HG03139 (cell line): Measurements from ENCODE around the gene LAMP5.

Experiments
- ATAC-seq: cut with Tn5 transposase; IDR thresholded peaks from one replicate; pipeline ENCODE4 v1.9.1; 2021; ENCODE audit not compliant: unreplicated experiment

Gene LAMP5, protein sequence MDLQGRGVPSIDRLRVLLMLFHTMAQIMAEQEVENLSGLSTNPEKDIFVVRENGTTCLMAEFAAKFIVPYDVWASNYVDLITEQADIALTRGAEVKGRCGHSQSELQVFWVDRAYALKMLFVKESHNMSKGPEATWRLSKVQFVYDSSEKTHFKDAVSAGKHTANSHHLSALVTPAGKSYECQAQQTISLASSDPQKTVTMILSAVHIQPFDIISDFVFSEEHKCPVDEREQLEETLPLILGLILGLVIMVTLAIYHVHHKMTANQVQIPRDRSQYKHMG

DNA sequence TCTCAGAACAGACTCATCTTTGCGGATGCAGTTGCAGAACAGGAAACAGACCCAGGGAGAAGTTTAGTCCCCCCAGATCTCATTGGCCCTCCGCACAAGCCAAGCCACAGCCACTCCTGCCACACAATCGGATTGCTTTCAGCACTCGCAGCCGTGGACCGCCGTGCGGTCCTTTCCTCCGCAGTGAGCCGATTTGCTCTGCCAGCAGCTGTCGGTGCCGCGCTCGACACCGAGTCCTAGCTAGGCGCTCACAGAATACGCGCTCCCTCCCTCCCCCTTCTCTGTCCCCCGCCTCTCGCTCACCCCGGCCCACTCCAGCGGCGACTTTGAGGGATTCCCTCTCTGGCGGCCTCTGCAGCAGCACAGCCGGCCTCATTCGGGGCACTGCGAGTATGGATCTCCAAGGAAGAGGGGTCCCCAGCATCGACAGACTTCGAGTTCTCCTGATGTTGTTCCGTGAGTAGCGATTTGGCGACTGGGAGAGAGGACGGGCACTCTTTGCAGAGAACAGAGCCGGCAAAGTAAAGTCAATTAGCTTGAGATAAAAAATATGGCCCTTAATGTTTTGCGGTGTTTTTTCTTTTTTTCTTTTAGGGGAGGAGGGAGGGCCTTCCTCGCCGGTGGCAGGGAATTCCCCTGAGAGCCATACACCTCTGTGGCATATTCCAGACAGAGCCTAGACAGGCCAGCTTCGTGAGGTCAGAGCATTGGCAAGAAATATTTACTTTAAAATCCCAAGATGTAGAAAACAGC lies at the start of gene LAMP5:
Gene LAMP5 (plus strand): TSS at position 130 of the 753 bp plus-strand sequence. CDS start 263 bp downstream, at position 393.
- ATAC-seq, result no peak

GRCh38 chr20:9467995-9468394 lies 46.4 kb upstream of the LAMP5 start:
- no peak for ATAC-seq

DNA sequence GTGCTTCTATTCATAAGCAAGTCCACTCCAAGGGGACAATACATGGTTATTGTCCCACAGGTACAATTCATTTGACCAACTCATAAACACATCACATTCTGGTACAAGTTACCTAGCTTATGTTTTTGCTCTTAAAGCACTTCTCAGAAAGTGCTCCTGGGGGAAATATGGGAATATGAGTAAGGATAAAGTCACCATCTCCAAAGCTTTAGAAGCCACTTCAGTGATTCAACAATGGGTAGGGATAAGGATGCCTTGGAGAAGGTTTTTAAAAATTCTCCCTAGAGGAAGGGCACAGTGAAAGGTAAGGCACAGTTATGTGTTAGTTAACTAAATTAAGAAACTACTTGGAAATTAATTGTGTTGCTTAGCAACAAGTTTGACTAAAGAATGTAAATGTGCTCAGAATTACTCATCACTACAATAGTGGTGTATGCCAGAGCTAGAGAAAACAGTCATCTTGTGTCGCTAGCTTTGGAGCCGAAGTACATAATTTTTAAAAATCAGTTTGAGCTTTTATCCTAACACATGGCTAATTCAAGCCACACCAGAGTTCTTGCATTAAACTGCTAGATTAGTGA lies 39.5 kb upstream of the LAMP5 start:
- no peak for ATAC-seq

GRCh38 chr20:9475456-9475855 lies 38.9 kb upstream of the LAMP5 start:
- no peak for ATAC-seq

DNA sequence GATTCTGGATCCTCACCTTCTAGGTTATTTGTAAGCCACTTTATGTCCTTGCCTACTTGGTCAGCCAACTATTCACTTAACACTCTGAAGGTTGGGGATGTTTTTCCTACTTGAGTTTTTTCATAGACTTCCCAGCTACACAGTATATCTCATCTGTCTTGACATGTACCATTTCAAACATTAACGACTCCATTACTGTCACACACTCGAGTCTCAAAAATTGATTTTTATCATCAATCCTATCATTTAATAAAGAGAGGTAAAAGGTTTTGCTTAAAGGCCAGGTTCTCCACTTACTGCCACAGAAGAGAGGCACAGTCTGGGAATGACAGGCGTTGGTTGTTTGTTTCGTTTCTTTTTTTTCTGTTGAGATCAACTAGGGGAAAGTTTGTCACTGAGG lies 38.2 kb upstream of the LAMP5 start:
- ATAC-seq, result no peak

GRCh38 chr20:9476637-9477036 lies 37.8 kb upstream of the LAMP5 start:
- no peak for ATAC-seq

DNA sequence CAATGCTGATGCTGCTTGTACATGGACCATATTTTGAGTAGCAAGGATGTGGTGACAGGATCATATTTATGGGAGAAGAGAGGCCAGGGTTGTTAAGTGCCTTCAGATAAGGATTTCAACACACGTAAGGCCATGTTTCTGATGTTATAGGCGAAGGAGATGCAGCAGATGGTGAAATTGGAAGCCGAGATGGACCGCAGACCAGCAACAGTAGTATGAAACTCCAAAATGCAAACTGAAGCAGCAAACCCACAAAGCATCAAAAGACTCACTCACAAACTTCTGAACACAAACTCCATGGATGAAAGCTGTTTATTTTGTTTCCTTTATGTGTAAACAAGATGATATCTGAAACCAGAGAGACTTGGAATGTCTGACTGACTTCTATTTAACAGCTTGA lies 35.6 kb upstream of the LAMP5 start:
- ATAC-seq, result no peak

GRCh38 chr20:9480066-9480465 lies 34.3 kb upstream of the LAMP5 start:
- no peak for ATAC-seq

GRCh38 chr20:9482180-9482579 lies 32.2 kb upstream of the LAMP5 start:
- ATAC-seq, result no peak

DNA sequence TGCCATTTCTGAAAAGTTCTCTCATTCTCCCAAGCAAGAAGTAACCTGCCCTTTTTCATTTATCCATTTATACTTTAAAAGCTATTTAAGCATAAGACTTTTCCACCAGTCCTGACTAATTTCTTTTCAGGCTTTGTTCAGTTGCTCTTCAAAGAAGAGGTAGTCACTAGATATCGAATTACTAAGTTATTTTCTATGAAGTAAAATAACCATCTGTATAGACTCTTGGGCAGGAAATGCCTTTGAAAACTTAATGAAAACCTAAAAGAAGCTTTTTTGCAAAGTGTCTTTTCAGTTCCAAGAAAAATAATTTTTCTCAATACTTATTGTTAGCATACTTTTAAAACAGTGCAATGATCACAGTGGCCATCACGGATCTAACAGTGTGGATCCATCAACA lies 31.3 kb upstream of the LAMP5 start:
- no peak for ATAC-seq

DNA sequence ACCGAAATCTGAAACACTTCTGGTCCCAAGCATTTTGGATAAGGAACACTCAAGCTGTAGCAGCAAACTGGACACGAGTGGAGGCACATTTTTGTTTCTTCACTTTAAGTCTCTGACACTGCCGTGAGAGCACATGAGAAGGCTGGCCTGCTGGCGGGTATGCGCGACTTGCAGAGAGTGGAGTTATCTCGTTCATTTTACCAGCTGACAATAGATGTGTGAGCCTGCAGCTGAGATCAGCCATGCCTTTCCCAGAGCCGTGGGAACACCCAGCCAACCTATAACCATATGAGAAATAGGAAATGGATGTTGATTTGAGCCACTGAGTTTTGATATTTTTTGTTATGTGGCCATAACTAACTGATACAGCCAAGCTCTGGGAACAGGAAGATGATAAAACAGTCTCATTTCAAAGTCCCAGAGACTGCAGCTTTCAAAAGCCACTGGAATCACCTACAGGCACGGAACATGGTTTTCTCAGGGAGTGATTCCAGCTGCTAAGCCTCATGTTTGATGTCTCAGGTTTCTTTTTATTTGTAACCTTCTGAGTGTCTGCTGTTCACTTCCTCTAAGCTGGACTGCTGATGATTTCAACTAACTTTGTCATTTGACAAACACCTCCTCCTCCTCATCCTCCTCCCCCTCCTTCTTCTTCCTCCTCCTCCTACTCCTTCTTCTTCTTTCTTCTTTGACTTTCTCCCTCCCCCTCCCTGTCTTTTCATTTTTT lies 28.6 kb upstream of the LAMP5 start:
- ATAC-seq, result no peak

- no peak for ATAC-seq
These were observed 27.2 kb upstream of the LAMP5 start for GRCh38 chr20:9487231-9487630.

DNA sequence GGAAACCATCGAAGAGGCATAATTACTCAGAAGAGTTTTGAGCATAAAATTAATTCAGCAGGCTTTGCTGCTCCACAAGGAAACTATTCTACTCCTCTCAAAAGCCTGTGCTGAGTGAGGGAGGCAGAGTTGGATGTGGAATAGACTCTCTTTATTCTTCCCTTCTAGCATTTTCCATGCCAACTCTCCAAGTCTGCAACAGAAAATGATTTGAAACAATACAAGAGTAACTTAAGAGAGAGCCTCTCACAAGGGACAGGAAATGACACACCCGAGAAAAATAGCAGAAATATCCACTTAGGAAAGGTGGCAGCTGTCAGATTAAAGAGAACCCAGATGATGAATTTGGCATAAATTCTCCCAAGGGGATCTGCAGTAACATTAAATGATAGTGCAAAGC lies 26.3 kb upstream of the LAMP5 start:
- ATAC-seq, result no peak

GRCh38 chr20:9490161-9490560 lies 24.2 kb upstream of the LAMP5 start:
- no peak for ATAC-seq

GRCh38 chr20:9490631-9491030 lies 23.8 kb upstream of the LAMP5 start:
- no peak for ATAC-seq

- no peak for ATAC-seq
These were observed 23.1 kb upstream of the LAMP5 start for GRCh38 chr20:9491324-9491723.

DNA sequence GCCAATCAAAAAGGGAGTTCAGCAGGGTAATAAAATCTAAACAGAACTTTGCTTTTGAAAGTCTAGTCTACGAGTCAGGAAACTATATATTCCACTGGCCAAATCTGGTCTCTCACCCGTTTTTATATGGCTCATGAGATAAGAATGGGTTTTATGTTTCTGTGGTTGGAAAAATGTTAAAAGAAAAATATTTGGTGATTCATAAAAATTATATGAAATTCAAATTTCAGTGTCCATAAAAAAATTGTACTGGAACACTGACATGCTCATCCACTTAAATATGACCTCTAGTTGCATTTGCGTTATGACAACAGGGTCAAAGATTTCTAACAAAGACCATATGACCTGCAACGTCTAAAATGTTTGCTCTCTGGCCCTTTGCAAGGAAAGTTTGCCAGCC lies 22.3 kb upstream of the LAMP5 start:
- no peak for ATAC-seq

DNA sequence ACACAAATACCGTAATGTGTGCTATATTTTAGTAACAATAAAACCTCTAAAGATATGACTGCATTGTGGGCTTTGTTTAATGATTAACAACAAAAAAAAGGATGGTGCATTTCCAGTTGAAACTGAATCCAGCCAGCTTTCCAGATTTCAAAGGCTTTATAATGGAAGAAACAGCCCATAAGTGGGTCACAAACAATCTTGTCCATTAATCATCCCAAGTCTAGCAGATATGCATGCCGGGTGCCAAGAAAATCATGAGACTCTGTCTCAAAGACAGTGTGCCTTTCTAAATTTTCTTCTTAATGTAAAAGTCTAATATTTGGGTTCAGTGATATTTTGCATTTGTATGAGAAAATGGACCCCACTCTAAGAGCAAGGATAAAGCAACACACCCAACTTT lies 20.6 kb upstream of the LAMP5 start:
- ATAC-seq, result no peak

GRCh38 chr20:9495701-9496100 lies 18.7 kb upstream of the LAMP5 start:
- ATAC-seq, result no peak

- ATAC-seq, result no peak
These were observed 18.2 kb upstream of the LAMP5 start for GRCh38 chr20:9496155-9496554.

GRCh38 chr20:9498322-9498721 lies 16.1 kb upstream of the LAMP5 start:
- ATAC-seq, result no peak
